ENCODE measurements around the gene ANP32E. TPM values are rescaled to one million over a fixed set of nuclear protein-coding genes. Genes with fewer than 3 reads are reported as not detected.

ANP32E gene
- total RNA-seq (2014; rRNA removed; shearing (Covaris generic)), result 41.5 and 45.1 TPM in 2 replicates

DNA sequence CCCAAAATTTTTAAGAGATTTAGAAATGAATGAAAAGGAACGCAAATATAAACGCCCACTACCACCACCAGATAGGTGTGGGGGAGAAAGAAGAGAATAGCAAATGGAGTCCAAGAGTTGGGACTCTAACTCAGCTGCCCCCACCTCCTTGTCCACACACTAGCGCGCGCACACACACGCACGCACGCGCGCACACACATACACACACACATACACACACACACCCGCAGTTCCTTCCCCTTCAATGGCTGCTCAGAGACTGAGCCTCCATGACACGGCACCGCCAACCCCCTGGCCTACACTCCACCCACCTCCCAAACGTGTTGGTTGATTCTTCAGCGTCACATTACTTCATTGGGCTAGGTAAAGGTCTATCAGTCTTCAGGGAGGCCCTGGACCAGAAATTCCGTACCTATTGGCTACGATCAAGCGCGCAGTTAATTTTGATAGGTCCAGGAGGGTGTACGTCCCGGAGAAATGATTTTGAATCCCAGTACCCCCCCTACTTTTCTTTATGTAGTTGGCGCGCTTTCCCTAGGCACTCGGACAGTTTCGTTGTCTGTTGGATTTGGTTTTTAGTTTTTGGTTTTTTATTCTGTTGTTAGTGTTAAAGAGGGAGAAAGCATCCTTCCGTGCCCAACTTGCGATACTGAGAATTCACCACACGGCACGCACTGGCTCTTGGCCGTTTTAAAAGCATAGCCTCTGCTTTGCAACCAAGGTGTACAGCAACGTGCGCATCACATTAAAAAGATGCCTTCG, at the start of gene ANP32E:
Gene ANP32E (minus strand): TSS at position 261 of the 762 bp plus-strand sequence. CDS start 326 bp downstream, outside the sequence.
- DNase-seq (ENCODE audit: low read depth), result peak; percentile 100

DNA sequence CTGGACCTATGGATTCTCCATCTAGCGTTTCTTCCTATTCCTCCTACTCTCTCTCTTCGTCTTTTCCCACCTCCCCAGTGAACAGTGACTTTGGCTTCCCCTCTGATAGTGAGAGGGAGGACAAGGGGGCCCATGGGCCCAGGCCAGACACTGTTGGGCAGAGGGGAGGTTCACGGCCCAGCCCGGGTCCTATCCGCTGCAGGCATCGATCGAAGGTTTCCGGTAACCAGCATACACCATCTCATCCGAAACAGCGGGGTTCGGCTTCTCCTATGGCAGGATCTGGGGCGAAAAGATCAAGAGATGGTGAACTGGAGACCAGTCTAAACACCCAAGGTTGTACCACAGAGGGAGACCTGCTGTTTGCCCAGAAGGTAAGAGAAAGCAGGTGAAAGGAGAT, 47.3 kb upstream of the ANP32E start:
- no peak for DNase-seq (ENCODE audit: low read depth)

DNA sequence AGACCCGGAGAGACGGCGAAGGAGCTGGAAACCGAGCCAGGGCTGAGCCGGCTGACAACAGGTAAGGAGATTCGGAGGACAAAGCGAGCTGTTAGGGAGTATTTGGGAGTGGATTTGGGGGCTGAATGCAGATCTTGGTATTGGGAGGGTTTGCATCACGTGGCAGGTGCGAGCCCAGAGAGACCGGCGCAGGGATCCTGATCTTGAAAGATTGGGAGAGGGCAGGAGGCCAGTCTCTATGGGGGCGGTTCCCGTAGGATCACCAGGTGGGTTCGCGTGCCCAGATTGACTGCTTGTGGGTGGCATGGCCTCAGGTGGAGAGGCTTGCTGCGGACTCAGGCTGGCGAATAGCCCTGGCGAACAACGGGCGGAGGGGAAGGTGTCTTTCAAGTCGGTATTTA, 46.6 kb upstream of the ANP32E start:
- DNase-seq (ENCODE audit: low read depth), result no peak

DNA sequence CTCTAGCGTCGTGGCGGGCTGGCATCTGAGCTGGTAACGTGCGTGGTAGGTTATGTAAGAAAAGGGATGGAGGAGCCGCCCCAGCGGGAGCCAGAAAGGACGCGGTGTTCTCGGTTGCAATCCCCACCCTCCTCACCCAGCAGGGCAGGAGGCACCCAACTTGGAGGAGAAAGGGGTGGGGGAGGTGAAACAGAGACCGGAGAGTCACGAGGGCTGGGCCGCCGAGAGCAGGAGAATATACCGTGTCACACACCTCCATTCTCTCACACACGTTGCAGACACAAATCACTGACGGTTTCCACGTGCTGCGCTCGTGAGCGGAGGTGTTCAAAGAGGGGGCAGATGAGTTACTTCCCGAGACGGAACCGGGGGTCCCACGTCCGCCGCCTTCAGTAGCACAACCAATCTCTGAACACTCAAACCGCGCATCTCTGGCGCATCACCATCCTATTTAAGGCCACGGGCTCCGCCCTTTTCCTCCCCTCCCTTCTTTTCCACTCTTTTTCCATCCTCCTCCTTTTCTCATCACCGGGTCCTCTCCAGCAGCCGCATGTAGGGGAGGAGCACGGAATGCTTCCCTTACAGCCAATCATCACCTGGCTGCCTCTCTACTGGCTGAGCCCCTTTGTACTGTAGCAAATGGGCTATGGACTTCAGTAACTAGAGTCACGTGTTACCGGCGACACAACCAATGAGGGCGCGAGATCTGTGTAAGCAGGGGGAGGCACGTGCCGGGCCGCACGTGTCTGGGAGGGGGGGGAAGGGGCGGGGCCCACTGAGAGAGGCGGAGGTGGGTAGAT, 46.0 kb upstream of the ANP32E start, which contains the start of gene CIART:
Gene CIART (plus strand): TSS at position 797 of the 800 bp plus-strand sequence. CDS start 714 bp downstream, outside the sequence.
- peak; percentile 98 for DNase-seq (ENCODE audit: low read depth)

DNA sequence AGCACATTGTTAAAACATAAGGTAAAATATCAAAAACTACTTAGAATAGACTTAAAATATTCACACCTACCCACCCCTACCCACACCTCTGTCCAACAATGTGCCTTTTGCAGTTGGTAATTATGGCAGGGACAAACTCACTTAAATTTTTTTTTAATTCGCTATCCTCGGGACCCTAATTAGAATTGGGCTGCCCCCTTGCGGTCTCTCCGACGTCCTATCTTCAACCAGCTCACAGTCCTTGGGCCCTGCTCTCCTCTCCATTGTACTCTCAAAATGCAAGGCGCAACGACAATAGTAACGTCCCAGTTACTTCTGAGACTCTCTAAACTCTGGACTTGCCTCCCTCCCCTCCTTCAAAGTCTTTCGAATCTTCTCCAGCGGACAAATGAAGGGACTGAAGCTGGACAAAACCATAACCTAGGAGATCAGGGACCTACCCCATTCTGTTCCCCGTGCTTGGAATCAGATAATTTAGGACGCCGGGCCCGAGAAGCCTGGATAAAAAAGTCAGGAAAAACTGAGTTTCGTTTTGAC, 45.4 kb upstream of the ANP32E start:
- DNase-seq (ENCODE audit: low read depth), result peak; percentile 73

DNA sequence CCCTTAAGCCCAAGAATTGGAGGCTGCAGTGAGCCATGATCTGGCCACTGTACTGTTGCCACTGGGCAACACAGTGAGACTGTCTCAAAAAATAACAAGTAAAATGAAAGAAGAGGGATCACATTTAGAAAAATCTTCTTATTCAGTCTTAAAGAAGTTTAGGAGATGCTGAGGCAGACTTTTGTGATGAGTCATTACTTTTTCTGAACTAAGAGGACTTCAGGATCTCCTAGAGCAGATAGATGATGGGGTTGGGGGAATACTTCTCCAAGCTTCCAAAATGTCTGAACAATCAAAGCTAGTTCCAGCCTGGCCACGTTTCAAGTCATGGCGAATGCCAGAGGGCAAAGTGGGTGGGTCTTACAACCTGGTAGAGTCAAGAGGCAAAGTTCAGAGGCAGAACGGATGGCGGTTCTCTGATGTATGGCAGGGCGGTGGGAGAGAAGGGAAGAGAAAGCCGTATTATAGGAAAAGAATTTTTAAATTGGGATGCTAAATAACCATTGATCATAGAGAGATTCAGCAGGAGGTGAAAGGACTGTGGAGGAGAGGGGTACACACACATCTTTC, 44.3 kb upstream of the ANP32E start:
- no peak for DNase-seq (ENCODE audit: low read depth)

DNA sequence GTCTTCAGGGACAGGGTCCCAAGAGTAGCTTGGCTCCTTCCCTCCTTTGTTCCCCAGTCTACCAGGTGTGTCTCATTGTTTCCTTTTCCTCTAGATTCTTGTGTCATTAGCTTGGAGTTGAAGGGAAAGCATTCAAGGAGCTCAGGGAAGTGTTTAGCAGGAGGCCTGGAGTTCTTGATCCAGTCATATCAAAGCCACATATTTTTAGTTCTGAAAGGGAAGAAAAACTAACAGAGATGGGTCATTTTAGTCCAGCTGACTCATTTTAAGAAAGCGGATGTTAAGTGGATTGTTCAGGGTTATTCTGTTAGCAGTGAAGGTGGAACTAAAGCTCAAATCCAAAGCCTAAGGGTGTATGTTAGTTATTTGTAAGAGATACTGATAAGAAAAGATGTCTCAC, 37.4 kb upstream of the ANP32E start:
- no peak for DNase-seq (ENCODE audit: low read depth)

DNA sequence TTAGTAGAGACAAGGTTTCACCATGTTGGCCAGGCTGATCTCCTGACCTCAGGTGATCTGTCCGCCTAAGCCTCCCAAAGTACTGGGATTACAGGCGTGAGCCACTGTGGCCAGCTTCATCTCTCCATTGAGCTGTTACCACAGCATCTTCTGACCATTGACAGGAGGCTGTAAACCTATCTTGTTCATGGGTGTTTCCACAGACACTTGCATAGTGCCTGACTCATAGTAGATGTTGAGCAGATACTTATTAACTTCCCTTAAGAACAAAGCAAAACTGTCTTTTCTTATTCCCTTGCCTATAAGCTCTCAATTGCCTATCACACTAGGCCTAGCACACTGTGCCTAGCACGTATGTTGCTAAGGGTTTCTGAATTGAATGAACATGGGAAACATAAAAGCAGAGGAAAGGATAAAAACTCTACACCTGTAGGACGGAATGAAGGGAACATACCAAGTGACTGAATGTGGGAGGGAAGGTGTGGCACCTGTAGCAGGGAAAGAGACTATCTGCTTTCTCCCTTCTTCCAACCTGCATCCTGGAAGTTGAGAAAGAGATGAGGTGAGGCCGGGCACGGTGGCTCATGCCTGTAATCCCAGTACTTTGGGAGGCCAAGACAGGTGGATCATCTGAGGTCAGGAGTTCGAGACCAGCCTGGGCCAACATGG, 35.5 kb upstream of the ANP32E start:
- no peak for DNase-seq (ENCODE audit: low read depth)

DNA sequence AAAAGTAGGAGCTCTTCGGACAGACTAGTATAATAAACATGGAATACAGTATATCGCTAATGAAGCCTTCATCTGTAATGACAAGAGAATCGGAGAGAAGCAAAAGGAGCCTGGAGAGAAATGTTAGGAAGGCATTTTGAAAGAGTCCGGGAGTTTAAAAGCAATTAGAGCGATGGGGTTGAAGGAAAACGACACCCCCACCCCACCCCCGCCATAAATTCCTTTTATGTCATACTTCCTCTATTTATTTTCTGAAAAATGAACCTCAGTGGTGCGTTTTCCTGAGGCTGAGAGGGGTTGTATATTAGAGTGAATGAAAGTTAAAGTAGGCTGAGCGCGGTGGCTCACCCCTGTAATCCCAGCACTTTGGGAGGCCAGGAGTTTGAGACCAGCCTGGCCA, 33.5 kb upstream of the ANP32E start:
- no peak for DNase-seq (ENCODE audit: low read depth)

DNA sequence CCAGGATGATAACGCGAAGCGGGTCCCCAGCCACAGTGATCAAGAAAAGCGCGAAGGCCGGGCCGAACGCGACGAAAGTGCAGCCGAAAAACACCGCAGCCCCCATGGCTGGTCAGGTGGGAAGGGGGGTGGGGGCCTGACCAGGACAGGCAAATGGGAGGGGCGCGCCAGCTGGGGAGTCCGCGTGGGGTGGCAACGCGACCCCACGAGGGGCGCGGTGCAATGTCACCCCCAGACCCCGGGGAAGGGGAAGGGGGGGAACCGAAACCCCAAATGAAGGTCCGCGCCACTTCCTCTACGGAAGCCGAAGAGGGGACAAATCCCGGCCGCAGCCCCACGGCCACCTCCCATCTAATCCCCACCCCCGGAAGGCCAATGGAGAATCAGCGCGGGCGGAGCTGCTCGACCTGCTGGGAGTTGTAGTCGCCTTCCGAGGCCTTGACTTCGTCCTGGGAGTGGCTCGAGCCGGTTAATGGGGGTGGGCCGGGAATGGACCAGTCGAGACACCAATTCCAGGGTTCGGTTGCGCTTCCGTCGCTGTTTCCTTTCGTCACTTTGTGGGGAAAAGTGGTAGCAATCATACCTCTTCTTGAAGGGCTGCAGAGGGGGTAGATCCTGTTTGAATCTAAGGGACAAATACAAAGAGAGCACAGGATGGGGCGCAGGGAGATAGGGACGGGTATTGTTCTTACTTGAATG, 32.9 kb upstream of the ANP32E start, which contains the start of gene APH1A:
Gene APH1A (minus strand): TSS at position 312 of the 699 bp plus-strand sequence. CDS start 206 bp downstream, at position 106.
- peak; percentile 96 for DNase-seq (ENCODE audit: low read depth)

DNA sequence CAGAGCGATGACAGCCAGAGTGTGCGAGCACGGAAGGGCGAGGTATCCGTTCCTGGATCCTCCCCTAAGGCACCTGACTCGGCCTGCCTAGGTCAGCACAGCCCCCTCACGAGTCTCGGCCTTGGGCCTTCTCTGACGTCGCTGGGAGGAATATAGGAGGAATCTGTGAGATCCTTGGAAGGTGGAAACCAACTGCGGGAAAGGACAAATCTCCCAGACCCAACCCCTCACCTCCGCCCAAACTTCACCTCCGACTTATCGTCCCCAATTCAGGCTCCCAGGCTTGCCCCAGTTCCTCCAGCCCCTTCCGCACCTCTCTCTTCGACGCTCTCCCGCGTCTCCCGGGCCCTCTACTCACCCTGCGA, 32.4 kb upstream of the ANP32E start:
- peak; percentile 16 for DNase-seq (ENCODE audit: low read depth)

DNA sequence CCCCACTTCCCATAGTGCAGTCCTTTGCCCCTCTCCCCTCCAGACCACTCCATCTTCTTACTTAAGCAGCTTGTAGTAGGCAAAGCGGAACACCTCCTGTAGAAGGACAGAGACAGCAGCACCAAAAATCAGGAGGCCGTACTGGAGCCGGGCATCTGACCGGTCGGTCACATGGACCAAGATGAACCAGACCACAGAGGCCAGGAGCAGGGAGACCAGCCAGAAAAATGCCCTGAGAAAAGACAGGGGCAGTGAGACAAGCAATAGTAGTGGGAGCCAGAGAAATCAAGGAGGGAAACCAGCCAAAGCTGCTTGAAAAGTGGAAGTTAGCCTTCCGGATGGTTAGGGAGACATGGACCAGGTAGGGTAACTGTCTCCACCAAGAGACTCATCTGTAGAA, 32.0 kb upstream of the ANP32E start:
- no peak for DNase-seq (ENCODE audit: low read depth)

DNA sequence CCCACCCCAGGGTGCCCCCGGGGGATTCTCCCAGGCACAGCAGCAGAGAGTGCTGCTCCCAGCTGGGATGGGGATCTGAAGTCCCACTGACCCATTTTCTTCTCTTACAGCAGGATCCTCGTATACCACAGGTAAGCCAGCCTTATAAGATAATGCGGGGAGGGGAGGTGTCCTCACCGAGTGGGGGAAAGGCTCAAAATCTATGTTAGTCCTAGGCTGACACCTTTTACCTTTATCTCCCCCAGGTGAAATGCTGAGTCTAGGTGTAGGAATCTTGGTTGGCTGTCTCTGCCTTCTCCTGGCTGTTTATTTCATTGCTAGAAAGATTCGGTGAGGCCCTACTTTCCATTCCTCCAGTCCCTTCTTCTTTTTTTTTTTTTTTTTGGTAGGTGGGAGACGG, 27.6 kb upstream of the ANP32E start:
- no peak for DNase-seq (ENCODE audit: low read depth)

DNA sequence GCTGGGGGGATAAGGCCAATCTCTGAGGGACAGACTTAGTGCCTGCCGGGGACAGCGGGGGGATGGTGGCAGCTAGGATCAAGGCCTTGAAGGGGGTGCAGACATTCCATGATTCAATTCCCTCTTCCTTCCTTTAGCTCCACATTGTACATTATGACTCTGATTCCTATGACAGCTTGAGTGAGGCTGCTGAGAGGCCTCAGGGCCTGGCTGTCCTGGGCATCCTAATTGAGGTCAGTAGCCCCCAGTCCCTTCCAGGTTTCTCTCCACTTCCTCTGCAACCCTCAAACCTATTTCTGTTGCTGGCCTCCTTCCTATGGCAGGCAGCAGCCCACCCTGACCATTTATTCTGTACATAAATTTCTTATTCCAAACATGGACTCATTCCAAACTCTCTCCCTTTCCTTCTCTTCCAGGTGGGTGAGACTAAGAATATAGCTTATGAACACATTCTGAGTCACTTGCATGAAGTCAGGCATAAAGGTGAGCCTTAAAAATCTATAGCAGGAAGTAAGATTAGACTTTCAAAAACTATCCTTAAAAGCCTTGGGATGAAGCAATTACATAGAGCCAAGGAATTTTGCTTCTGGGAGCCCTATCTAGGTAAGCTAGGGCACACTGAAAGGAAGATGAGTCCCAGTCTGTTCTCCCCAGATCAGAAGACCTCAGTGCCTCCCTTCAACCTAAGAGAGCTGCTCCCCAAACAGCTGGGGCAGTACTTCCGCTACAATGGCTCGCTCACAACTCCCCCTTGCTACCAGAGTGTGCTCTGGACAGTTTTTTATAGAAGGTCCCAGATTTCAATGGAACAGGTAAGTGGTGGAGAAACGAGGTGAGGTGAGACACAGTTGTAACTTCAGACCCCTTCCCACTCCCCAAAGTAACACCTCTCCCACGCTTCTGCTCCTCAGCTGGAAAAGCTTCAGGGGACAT, 26.7 kb upstream of the ANP32E start:
- DNase-seq (ENCODE audit: low read depth), result no peak

DNA sequence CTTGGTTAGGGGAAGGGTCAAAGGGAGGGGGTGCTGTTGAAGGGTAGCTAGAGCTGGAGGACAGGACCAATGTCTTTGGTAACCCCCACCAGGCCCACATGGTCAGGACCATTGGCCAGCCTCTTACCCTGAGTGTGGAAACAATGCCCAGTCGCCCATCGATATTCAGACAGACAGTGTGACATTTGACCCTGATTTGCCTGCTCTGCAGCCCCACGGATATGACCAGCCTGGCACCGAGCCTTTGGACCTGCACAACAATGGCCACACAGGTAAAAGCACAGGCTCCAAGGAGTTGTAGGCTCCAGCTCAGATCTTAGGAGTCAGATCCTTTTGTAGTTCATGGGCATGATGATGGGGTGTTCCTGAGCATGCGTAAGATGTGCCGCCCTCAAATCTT, 25.5 kb upstream of the ANP32E start:
- no peak for DNase-seq (ENCODE audit: low read depth)

DNA sequence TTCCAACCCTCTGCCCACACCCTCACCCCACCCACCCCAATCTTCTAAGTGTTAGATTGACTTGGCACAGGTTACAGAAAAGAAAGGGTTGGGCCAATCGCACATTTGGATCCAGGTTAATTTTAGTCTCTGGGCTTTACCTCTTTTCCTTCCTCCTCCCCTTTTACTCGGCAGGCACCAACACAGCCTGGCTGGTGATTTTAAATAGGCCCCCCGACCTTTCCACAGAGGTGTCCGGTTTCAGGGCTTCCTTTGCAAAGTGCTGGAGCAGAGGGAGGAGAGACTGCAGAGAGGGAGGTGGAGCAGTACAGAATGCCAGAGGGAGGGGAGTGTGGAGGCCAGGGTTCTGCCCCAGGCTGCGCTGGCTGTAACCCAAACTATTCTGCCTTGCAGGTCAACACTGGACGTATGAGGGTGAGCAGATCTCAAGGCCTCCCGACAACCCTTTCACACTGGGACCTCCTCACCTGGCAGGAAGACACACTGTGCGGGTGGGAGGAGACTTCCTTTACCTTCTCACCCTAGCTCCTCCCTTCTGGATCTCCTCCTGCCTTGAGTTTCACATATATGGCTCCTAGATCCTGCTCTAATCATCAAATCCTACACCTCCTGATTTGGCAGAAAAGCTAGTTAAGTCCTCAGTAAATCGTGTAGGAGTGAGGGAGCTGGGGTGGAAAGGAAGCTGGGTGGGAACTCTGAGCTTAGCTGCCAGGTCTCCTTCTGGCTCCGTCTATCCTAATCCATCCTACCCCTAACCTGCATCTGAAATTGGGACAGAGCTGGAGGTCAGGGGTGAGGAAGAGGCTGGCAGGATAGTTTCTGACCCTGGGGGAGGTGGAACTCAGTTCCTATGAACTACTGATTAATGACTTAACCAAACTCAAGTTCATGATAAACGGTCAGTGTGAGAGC, 24.1 kb upstream of the ANP32E start:
- DNase-seq (ENCODE audit: low read depth), result no peak

DNA sequence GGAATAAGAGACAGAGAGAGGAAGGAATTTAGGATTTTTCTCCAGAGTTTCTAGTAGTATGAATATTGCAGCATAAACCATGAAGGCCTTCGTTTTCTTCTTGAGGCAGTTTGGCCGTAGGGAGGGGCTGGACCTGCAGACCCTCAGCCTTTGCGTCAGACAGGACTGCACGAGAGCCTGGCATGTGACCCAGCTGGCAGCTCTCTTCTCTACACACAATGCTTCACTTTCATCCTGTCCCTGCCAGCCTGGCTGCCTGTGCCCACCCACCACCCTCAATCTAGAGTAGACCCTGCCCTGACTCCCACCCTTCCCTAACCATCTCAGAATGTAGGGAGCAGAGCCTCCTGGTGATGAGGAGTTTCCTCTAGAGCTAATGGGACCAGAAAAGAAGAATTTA, 23.3 kb upstream of the ANP32E start:
- DNase-seq (ENCODE audit: low read depth), result no peak

DNA sequence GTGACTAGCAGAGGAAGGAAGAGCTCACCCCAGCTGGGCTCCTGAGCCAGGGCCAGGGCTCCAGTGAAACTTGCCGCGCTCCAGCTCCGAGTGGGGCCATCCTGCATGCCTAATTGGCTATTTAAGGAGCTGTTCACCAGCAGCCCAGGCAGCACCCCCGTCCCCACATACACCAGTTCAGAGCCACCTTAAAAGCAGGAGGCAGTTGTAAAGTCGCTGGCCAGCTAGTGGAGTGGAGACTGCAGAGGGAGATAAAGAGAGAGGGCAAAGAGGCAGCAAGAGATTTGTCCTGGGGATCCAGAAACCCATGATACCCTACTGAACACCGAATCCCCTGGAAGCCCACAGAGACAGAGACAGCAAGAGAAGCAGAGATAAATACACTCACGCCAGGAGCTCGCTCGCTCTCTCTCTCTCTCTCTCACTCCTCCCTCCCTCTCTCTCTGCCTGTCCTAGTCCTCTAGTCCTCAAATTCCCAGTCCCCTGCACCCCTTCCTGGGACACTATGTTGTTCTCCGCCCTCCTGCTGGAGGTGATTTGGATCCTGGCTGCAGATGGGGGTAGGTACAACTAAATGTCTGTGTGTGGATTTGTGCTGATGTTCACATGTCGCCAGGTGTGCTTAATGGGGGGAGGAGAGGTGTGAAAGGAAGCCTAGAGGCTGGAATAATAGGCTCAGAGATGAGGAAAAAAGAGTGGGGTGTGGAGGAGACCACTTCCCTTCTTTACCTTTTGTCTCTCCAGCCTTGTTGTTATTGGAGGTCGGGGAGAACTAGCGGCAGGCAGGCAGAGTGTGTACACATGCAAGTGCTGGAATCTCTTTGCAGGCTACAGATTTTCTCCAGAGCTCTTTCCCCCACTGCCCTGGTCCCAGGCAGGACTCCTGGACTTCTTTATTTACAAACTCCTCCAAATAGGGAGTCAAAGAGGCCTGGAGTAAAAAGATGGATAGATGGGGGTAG, 22.0 kb upstream of the ANP32E start, which contains the start of gene CA14:
Gene CA14 (plus strand): TSS at position 151 of the 962 bp plus-strand sequence. CDS start 355 bp downstream, at position 506.
- DNase-seq (ENCODE audit: low read depth), result no peak

Data from RPMI7951 (cell line).